ENCODE results near the gene FXYD1. TPM values are rescaled to one million over a fixed set of nuclear protein-coding genes. Genes with fewer than 3 reads are reported as not detected.
"Not testable (repeated sequence)": the region's sequence is repeated elsewhere in the genome, so short reads cannot be mapped to it uniquely, and the experiment has no call there.

Gene FXYD1
- total RNA-seq, 4 donors from 2014 or later = 215 to 235 (median 225) TPM

- H3K9me3 ChIP-seq = no peaks in the 10 kb centered on the region
- no peak overlapping the region for H3K27ac ChIP-seq
- no peaks in the 10 kb centered on the region for H3K36me3 ChIP-seq
- no peak for DNase-seq
- H3K4me3 ChIP-seq = no peak overlapping the region
- H3K4me1 ChIP-seq = peaks cover 0 to 2% of the 10 kb centered on the region in 2 donors
- intact Hi-C loops (cut with DNase I; ENCODE audit: low total_unique reads) (loop anchor here (10.0 kb wide), 1 partner anchor 595 kb away; the partner anchor contains the start of genes IGFLR1, LIN37, PSENEN and U2AF1L4), in situ Hi-C loops (cut with MboI; ENCODE audit: low sequenced_read_pairs in 4 of 4) (loop anchor here in 1 of 4 donors (10.0 kb wide), 1 partner anchor 125 kb away; no protein-coding TSS in a partner anchor)
- no peak for TF ChIP-seq CTCF (IDR thresholded peaks at IDR 0.05 in 4 of 5, conservative IDR thresholded peaks at IDR 0.05 in 1 of 5)
- no peak for TF ChIP-seq POLR2A (IDR thresholded peaks at IDR 0.05)
- no peak for ATAC-seq
- H3K27me3 ChIP-seq = peaks cover 14 to 21% (median 14%) of the 10 kb centered on the region in 3 donors
Observed at GRCh38 chr19:35149463-35149862, 10.8 kb downstream of the FXYD1 start.

GRCh38 chr19:35150445-35150844 is 11.8 kb downstream of the FXYD1 start:
- no peaks in the 10 kb centered on the region for H3K9me3 ChIP-seq
- H3K27ac ChIP-seq = no peak overlapping the region
- ATAC-seq = no peak
- intact Hi-C loops (cut with DNase I; ENCODE audit: low total_unique reads) = no loop called here
- peaks cover 0 to 10% of the 10 kb centered on the region in 2 donors for H3K4me1 ChIP-seq
- in situ Hi-C loops (cut with MboI; ENCODE audit: low sequenced_read_pairs in 4 of 4) = loop anchor here in 1 of 4 donors (10.0 kb wide), 1 partner anchor 114 kb away; the partner anchor contains the start of gene USF2
- H3K4me3 ChIP-seq = no peak overlapping the region
- no peak for DNase-seq
- H3K27me3 ChIP-seq = peaks cover 24 to 30% (median 24%) of the 10 kb centered on the region in 3 donors
- no peak for TF ChIP-seq CTCF (IDR thresholded peaks at IDR 0.05 in 4 of 5, conservative IDR thresholded peaks at IDR 0.05 in 1 of 5)
- no peaks in the 10 kb centered on the region for H3K36me3 ChIP-seq

GRCh38 chr19:35151273-35152065 is 12.8 kb downstream of the FXYD1 start:
- DNase-seq (no peak), ATAC-seq (no peak)
- H3K9me3 ChIP-seq = no peaks in the 10 kb centered on the region
- TF ChIP-seq CTCF (IDR thresholded peaks at IDR 0.05 in 4 of 5, conservative IDR thresholded peaks at IDR 0.05 in 1 of 5) = no peak
- H3K4me1 ChIP-seq = peaks cover 0 to 10% of the 10 kb centered on the region in 2 donors
- H3K27me3 ChIP-seq = peaks cover 30 to 41% (median 34%) of the 10 kb centered on the region in 3 donors
- H3K36me3 ChIP-seq = no peaks in the 10 kb centered on the region
- in situ Hi-C loops (cut with MboI; ENCODE audit: low sequenced_read_pairs in 4 of 4) = loop anchor here in 1 of 4 donors (10.0 kb wide), 1 partner anchor 113 kb away; the partner anchor contains the start of gene USF2
- intact Hi-C loops (cut with DNase I; ENCODE audit: low total_unique reads) = no loop called here
- H3K4me3 ChIP-seq = no peak overlapping the region
- H3K27ac ChIP-seq = no peak overlapping the region

- H3K36me3 ChIP-seq; ATAC-seq; H3K4me3 ChIP-seq; H3K27ac ChIP-seq; DNase-seq; intact Hi-C loops (cut with DNase I; ENCODE audit: low total_unique reads); H3K9me3 ChIP-seq: not testable (repeated sequence)
- in situ Hi-C loops (cut with MboI; ENCODE audit: low sequenced_read_pairs in 4 of 4) = loop anchor here in 1 of 4 donors (10.0 kb wide), 1 partner anchor 112 kb away; the partner anchor contains the start of gene USF2
- H3K27me3 ChIP-seq = peaks cover 30 to 53% (median 35%) of the 10 kb centered on the region in 3 donors
- peaks cover 0 to 10% of the 10 kb centered on the region in 2 donors for H3K4me1 ChIP-seq
Observed at GRCh38 chr19:35153129-35153522, 14.5 kb downstream of the FXYD1 start.

All from gastrocnemius medialis (tissue), 4 donors.